PFSK-1 (cell line): ENCODE results near the gene NFIC.

Source experiments
- FOXP2 ChIP-seq: optimal IDR thresholded peaks from 2 replicates; pipeline ENCODE3; 2011; ENCODE audit warnings: borderline replicate concordance, control low read depth, inconsistent platforms; ENCODE audit not compliant: insufficient read depth; ENCODE audit errors: extremely low read length, extremely low read depth
- POLR2AphosphoS5 ChIP-seq: IDR thresholded peaks from 2 replicates; pipeline ENCODE4 v1.6.1; 2012; ENCODE audit warnings: low read depth, mild to moderate bottlenecking, control low read depth, low read length, moderate library complexity
- REST ChIP-seq, 2 experiments: IDR thresholded peaks; 2 replicates each; pipeline versions ENCODE4 v1.6.1 to v1.8.0; 2011 to 2012; ENCODE audit warnings: low read depth in 2 of 2, low read length in 2 of 2, control low read depth in 1 of 2, inconsistent platforms in 1 of 2, mild to moderate bottlenecking in 1 of 2, moderate library complexity in 1 of 2; ENCODE audit not compliant: insufficient read depth in 1 of 2
- SIN3A ChIP-seq: IDR thresholded peaks from 2 replicates; pipeline ENCODE4 v1.6.1; 2012; ENCODE audit warnings: mild to moderate bottlenecking, low read length, moderate library complexity, borderline replicate concordance; ENCODE audit not compliant: insufficient read depth
- TAF1 ChIP-seq: IDR thresholded peaks from 2 replicates; pipeline ENCODE4 v1.6.1; 2012; ENCODE audit warnings: low read length, control low read depth, borderline replicate concordance; ENCODE audit not compliant: insufficient read depth

Gene NFIC

DNA sequence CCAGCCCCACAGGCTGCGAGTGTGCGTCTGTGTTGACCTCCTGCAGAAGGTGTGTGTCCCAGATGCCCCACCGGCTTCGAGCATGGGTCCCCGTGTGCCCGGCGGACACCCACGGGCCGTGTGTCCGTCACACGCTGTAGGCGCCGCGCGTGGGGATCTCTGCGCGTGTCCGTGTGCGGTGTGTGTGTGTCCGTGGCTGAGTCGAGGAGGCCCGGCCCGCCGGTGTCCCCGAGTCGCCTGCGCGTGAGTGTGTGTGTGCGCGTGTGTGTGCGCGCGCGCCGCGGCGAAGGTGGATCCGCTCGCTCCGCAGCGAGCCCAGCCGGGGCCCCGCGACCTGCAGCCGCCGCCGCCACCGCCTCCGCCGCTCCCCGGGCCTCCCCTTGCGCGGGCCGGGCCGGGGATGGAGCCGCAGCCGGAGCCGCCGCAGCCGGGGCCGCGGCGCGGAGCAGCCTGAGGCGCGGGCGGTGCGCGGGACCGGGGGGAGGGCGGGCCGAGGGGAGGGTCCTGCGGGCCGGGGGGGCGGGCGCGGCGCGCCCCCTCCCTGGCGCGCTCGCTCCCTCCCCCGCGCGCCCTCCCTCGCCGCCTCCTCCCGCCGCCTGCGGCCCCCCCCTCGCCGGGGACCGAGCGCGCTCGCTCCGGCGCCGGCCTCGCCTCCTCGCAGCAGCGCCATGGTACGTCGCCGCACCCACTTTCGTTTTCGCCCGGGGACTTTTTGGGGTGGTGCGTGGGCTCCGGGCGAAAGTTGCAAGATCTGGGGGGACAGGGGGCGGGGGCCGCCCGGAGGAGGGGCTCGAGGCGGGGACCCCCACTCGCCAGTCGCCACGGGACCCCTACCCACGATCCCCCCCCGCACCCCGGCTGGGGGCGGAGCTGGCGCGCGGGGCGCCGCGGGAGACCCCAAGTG, 7.1 kb upstream of the NFIC start:
- TF ChIP-seq TAF1 (no peak), FOXP2 (peak; percentile 33), SIN3A (no peak)

- TF ChIP-seq FOXP2 (no peak), POLR2AphosphoS5 (no peak), REST (IDR thresholded peaks at IDR 0.05; ENCODE audit: insufficient read depth in 1 of 2, low read depth in 2 of 2, low read length in 2 of 2) (no peak), SIN3A (no peak), TAF1 (no peak)
Measured at GRCh38 chr19:3359919-3360420, 6.4 kb upstream of the NFIC start.

DNA sequence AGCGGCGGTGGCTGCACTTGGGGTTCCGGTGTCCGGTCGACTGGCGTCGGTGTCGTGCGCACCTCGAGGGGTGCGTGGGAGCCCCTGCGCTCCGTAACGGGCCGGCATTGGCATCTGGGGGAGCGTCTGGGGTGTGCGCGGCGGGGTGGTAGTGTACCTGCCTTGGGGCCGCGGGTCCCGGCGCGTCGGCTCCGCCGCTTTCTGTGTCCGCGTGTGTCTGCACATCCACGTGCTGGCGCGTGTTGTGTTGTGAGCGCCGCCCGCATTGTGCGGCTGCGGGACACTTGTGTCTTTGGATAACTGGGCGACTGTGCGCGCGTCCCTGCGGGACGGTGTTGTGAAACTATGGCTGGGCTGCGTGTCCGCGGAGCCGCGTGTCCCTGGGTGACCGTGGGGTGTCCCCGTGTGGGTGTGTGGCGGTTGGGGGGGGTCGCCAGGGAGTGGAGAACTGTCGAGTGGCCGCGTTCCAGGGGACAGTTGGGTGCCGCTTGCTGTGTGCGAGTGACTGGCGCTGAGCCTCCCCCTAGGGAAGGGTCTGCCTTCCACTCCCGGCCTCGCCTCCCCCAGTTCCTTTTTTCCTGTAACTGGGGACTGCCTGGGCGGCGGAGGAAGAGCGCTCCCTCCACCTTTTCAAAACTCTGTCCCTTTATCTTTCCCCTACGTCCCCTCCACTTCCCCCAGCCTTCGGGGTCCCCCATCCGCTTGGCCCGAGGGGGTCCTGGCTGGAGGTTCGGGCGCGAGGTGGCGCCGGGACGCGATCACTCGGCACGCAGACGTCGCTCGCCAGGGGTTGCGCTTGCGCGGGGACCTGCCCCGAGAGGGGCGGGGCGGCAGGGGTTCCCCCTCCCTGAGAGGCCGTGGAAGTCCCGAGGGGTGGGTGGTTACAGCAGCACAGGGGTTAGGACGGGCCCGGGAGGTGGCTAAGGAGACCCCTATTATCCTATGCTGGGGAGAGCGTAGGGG, 5.7 kb upstream of the NFIC start:
- TF ChIP-seq TAF1: no peak
- TF ChIP-seq SIN3A: peak; percentile 80; the same call in 1 of the 2 replicates

GRCh38 chr19:3361384-3362216, 4.8 kb upstream of the NFIC start:
- no peak for TF ChIP-seq TAF1
- no peak for TF ChIP-seq FOXP2
- no peak for TF ChIP-seq POLR2AphosphoS5
- no peak for TF ChIP-seq REST (IDR thresholded peaks at IDR 0.05; ENCODE audit: insufficient read depth in 1 of 2, low read depth in 2 of 2, low read length in 2 of 2)
- TF ChIP-seq SIN3A: no peak

DNA sequence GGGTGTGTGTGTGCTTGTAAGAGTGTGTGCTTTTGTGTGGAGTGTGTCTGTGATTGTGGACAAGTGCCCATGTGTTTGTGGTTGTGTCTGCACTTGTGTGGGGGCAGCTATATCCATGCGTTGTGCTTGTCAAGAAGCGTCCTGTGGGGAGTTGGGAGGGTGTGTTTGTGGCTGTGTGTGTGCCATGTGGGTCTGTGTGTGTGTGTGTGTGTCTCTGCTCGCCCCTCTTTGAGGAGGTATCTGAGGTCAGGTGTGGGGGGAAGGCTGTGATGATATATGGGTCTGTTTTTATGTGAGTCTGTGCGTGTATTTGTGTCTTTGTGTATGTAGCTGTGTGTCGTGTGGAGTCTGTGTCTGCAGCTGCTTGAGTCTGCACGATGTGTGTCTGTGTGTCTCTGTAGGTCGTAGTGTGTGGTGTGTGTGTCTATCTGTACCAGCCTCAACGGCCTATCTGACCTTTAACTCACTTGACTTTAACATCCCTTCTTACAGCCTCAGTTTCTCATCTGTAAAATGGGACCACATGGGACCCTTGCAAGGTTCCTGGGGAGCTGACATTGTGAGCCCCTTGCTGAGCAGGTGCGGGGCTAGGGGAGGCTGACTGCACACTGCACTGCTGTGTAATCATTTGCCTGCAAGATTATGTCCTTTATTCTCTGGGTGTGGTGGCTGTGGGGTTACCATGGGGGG, 4.0 kb upstream of the NFIC start:
- TF ChIP-seq FOXP2 (no peak), REST (IDR thresholded peaks at IDR 0.05; ENCODE audit: insufficient read depth in 1 of 2, low read depth in 2 of 2, low read length in 2 of 2) (no peak), POLR2AphosphoS5 (no peak), SIN3A (no peak), TAF1 (no peak)
